ENCODE measurements around the gene DDAH2. TPM values are rescaled to one million over a fixed set of nuclear protein-coding genes. Genes with fewer than 3 reads are reported as not detected.

DDAH2 gene
- total RNA-seq, 4 donors from 2014 or later, result 78.3 to 148 (median 107) TPM

DNA sequence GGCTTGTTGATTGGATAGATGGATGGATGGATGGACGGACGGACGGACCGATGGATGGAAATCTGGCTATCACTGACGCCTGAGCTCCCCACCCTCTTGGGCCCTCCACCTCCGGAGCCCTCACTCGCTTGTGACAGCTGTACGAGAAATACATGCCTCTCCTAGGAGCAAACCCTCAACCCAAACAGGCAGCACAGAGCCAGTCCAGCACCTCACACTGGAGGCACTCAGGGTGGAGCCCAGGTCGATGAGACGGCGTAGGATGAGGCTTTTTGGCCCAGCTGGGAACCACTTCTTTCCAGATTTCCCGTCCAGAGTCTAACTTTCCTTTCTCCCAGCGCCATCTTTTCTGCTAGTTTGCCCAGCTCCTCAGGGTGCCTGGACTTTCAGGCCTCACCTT is 45.5 kb downstream of the DDAH2 start:
- Histone ChIP-seq H3K27ac (peak overlapping the region in 3 of 4 donors; percentile 26 to 78 (median 73)), H3K36me3 (peaks cover 0 to 17% (median 10%) of the 10 kb centered on the region in 4 donors), H3K9me3 (no peaks in the 10 kb centered on the region), H3K27me3 (no peaks in the 10 kb centered on the region), H3K4me3 (peak overlapping the region in 1 of 4 donors; percentile 43), H3K4me1 (peaks cover 5 to 26% (median 11%) of the 10 kb centered on the region in 4 donors)
- intact Hi-C loops (cut with DNase I; ENCODE audit: low total_unique reads) (loop anchor here (10.0 kb wide), 1 partner anchor 151 kb away; no protein-coding TSS in a partner anchor), in situ Hi-C loops (cut with MboI; ENCODE audit: low pct_ligation_motif_present in 1 of 4, low pct_unique_long_range_greater_than_20kb in 1 of 4, low sequenced_read_pairs in 3 of 4) (loop anchor here in 1 of 4 donors (10.0 kb wide), 1 partner anchor 81 kb away; the partner anchor contains the start of gene SAPCD1)
- WGBS, 2 donors (ENCODE audit: low coverage in 1 of 2), result 85 to 92% methylated on average over 7 to 13 of the region's 13 CpGs
- no peak for DNase-seq
- TF ChIP-seq POLR2A (IDR thresholded peaks at IDR 0.05) (no peak), EP300 (IDR thresholded peaks at IDR 0.05; ENCODE audit: low read depth) (no peak), POLR2AphosphoS5 (IDR thresholded peaks at IDR 0.05) (no peak)
- TF ChIP-seq, protein P1, sequence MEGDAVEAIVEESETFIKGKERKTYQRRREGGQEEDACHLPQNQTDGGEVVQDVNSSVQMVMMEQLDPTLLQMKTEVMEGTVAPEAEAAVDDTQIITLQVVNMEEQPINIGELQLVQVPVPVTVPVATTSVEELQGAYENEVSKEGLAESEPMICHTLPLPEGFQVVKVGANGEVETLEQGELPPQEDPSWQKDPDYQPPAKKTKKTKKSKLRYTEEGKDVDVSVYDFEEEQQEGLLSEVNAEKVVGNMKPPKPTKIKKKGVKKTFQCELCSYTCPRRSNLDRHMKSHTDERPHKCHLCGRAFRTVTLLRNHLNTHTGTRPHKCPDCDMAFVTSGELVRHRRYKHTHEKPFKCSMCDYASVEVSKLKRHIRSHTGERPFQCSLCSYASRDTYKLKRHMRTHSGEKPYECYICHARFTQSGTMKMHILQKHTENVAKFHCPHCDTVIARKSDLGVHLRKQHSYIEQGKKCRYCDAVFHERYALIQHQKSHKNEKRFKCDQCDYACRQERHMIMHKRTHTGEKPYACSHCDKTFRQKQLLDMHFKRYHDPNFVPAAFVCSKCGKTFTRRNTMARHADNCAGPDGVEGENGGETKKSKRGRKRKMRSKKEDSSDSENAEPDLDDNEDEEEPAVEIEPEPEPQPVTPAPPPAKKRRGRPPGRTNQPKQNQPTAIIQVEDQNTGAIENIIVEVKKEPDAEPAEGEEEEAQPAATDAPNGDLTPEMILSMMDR (IDR thresholded peaks at IDR 0.05), result no peak

DNA sequence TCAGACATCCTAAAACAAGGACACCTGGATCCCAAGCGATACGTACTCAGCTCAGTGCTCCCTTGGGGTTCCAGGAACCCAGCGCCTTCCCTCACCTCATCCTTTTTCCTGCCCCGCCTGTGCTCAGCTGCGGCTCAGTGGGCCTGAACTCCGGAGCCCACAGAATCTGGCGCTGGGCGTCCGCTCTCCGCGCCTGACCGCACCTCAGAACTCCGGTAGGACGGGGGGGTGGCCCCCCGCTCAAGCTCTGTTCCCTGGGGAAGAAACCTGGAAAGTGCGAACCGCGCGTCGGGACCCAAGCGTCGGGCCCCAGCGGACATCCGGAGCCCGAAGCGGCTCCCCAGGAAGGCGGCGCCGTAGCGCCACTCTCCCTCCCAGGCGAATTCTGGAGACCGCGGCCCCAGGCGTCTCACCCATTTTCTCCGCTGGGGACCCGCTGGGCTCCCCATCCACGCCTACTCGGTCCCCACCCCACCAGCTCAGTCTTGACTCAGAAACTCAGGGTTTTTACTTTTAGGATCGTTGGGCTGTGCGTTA is 47.9 kb downstream of the DDAH2 start:
- peak overlapping the region; percentile 70 to 85 (median 78) for H3K27ac ChIP-seq
- H3K4me1 ChIP-seq, result peaks cover 5 to 26% (median 11%) of the 10 kb centered on the region in 4 donors
- no peaks in the 10 kb centered on the region for H3K27me3 ChIP-seq
- in situ Hi-C loops (cut with MboI; ENCODE audit: low pct_ligation_motif_present in 1 of 4, low pct_unique_long_range_greater_than_20kb in 1 of 4, low sequenced_read_pairs in 3 of 4), result loop anchor here in 1 of 4 donors (10.0 kb wide), 1 partner anchor 84 kb away; the partner anchor contains the start of gene SAPCD1
- DNase-seq, result peak; percentile 61
- 2% methylated on average over 21 of the region's 40 CpGs; no CpG with 5 or more reads in 1 of the 2 donors for WGBS, 2 donors (ENCODE audit: low coverage in 1 of 2)
- H3K36me3 ChIP-seq, result peaks cover 0 to under 1% (median 0%) of the 10 kb centered on the region in 4 donors
- no peaks in the 10 kb centered on the region for H3K9me3 ChIP-seq
- peak overlapping the region; percentile 42 to 63 (median 43) for H3K4me3 ChIP-seq
- TF ChIP-seq POLR2A (IDR thresholded peaks at IDR 0.05) (peak; percentile 31), EP300 (IDR thresholded peaks at IDR 0.05; ENCODE audit: low read depth) (no peak), POLR2AphosphoS5 (IDR thresholded peaks at IDR 0.05) (peak in 1 of 3 donors; percentile 5)
- TF ChIP-seq, protein P1 (IDR thresholded peaks at IDR 0.05), result peak in 1 of 5 experiments; percentile 19
- intact Hi-C loops (cut with DNase I; ENCODE audit: low total_unique reads), result loop anchor here (10.0 kb wide), 1 partner anchor 154 kb away; no protein-coding TSS in a partner anchor

DNA sequence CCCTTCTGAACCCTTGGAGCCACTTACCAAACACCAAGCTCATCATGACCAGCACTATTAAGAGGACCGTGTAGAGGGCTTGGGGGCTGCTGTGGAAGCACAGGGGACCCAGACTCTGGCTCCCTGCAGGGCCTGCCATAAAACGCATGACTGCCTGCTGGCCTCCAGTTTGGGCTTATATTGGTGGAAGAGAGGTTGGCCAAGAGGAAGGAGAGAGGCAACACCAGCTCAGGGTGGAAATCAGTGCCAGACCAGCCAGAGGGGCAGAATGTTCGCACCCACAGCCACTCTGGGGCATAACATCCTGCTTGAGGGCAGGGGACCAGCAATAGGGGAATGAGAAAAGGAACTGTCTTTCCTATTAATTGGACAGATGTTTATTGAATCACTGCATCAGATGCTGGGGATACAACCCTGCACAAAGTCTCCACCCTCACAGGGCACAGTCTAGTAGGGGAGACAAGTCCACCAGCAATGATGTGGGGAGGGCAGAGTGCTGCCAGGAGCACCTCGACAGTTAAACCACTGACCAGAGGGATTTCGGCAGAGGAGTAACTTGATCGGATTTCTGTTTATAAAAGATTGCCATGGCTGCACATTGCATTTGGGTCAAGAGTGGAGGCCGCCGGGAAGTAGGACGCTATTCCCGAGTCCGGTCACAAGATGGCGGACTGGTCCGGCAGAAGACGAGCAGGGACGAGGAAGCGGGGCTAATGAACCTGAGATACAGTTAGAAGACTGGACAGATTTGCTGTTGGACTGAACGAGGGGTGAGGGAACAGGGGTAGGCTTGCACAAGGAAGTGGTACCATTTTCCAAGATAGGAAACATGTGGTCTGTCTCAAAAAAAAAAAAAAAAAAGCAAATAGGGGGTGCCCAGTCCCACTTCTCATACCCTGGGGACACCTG is 48.6 kb downstream of the DDAH2 start, which contains the start of gene LY6G5C:
TSS of gene LY6G5C (minus strand) at position 842 of the 909 bp plus-strand sequence. CDS start at position 148, 694 bp downstream.
- intact Hi-C loops (cut with DNase I; ENCODE audit: low total_unique reads) (loop anchor here (10.0 kb wide), 1 partner anchor 154 kb away; no protein-coding TSS in a partner anchor), in situ Hi-C loops (cut with MboI; ENCODE audit: low pct_ligation_motif_present in 1 of 4, low pct_unique_long_range_greater_than_20kb in 1 of 4, low sequenced_read_pairs in 3 of 4) (loop anchor here in 1 of 4 donors (10.0 kb wide), 1 partner anchor 84 kb away; the partner anchor contains the start of gene SAPCD1)
- Histone ChIP-seq H3K36me3 (no peaks in the 10 kb centered on the region), H3K4me3 (peak within 1 kb of the TSS; percentile 42 to 63 (median 43)), H3K27me3 (no peaks in the 10 kb centered on the region), H3K9me3 (no peaks in the 10 kb centered on the region), H3K4me1 (peaks cover 5 to 26% (median 11%) of the 10 kb centered on the region in 4 donors), H3K27ac (peak within 1 kb of the TSS; percentile 70 to 85 (median 78))
- 0 to 12% methylated on average over 12 to 16 of the region's 17 CpGs for WGBS, 2 donors (ENCODE audit: low coverage in 1 of 2)
- TF ChIP-seq POLR2AphosphoS5 (IDR thresholded peaks at IDR 0.05) (peak in 2 of 3 donors; percentile 23 to 57), POLR2A (IDR thresholded peaks at IDR 0.05) (no peak)
- TF ChIP-seq, protein P1 (IDR thresholded peaks at IDR 0.05), result peak; percentile 52 to 78 (median 69)
- DNase-seq, result peak; percentile 89

Measured in transverse colon (tissue), 4 donors.